Tibial artery (tissue), 4 donors: ENCODE data around the gene ZDHHC24.

Source experiments
- DNase-seq, 2 donors: peaks; one replicate each; pipeline ENCODE4 v3.0.0-alpha.2; 2019
- H3K27ac ChIP-seq, 2 donors: fragments of 200-600 bp; sonication (generic) in 1 of 2; 1 replicate in 1 of 2; 2 replicates in 1 of 2; pipeline ENCODE4 v1.5.1; 2018 to 2019; ENCODE audit warnings: mild to moderate bottlenecking in 1 of 2
- H3K27me3 ChIP-seq, 2 donors: fragments of 200-600 bp; sonication (generic) in 1 of 2; one replicate each; pipeline versions ENCODE4 v1.5.1 to v1.6.0; 2016 to 2019
- H3K36me3 ChIP-seq, 3 donors: fragments of 200-600 bp; sonication (generic) in 2 of 3; one replicate each; pipeline ENCODE4 v1.5.1; 2016 to 2019; ENCODE audit warnings: mild to moderate bottlenecking in 2 of 3
- H3K4me1 ChIP-seq, 4 donors: fragments of 200-600 bp; sonication (generic) in 2 of 4; 1 replicate in 3 of 4; 2 replicates in 1 of 4; pipeline ENCODE4 v1.5.1; 2016 to 2019
- H3K4me3 ChIP-seq, 2 donors: fragments of 200-600 bp; sonication (generic) in 1 of 2; 1 replicate in 1 of 2; 2 replicates in 1 of 2; pipeline ENCODE4 v1.5.1; 2018 to 2019; ENCODE audit warnings: mild to moderate bottlenecking in 2 of 2
- H3K9me3 ChIP-seq, 3 donors: fragments of 200-600 bp; sonication (generic) in 1 of 3; one replicate each; pipeline ENCODE4 v1.5.1; 2016 to 2019
- CTCF ChIP-seq, 2 experiments: fragments of 200-600 bp in 1 of 2; fragments of 450-650 bp in 1 of 2; IDR thresholded peaks; one replicate each; pipeline ENCODE4 v1.5.1; 2017 to 2019; ENCODE audit warnings: antibody characterized with exemption in 2 of 2, mild to moderate bottlenecking in 1 of 2, moderate library complexity in 1 of 2
- intact Hi-C: fragments of 100-400 bp; cut with DNase I; formaldehyde crosslinking; loops from one replicate; pipeline ENCODE4 v1.15.0; 2023; ENCODE audit warnings: low total_unique reads

The ZDHHC24 gene

GRCh38 chr11:66476841-66477251 lies 69.0 kb downstream of the ZDHHC24 start:
- Histone ChIP-seq H3K27ac (no peak overlapping the region), H3K36me3 (peaks cover 41 to 54% (median 41%) of the 10 kb centered on the region in 3 donors), H3K9me3 (no peaks in the 10 kb centered on the region), H3K4me3 (no peak overlapping the region), H3K4me1 (peaks cover 0 to 22% (median 15%) of the 10 kb centered on the region in 4 donors), H3K27me3 (no peaks in the 10 kb centered on the region)
- TF ChIP-seq CTCF (IDR thresholded peaks at IDR 0.05) = no peak
- intact Hi-C loops = no loop called here
- DNase-seq = no peak

- H3K27ac ChIP-seq = no peak overlapping the region
- intact Hi-C loops = no loop called here
- peaks cover 42 to 60% (median 43%) of the 10 kb centered on the region in 3 donors for H3K36me3 ChIP-seq
- H3K9me3 ChIP-seq = no peaks in the 10 kb centered on the region
- no peak for DNase-seq
- no peaks in the 10 kb centered on the region for H3K27me3 ChIP-seq
- H3K4me3 ChIP-seq = no peak overlapping the region
- TF ChIP-seq CTCF (IDR thresholded peaks at IDR 0.05) = no peak
- H3K4me1 ChIP-seq = peaks cover 0 to 22% (median 15%) of the 10 kb centered on the region in 4 donors
These were observed 69.5 kb downstream of the ZDHHC24 start for GRCh38 chr11:66476173-66476840.

GRCh38 chr11:66475349-66476172 lies 70.3 kb downstream of the ZDHHC24 start:
- H3K4me1 ChIP-seq = peaks cover 0 to 15% (median 9%) of the 10 kb centered on the region in 4 donors
- no peak for TF ChIP-seq CTCF (IDR thresholded peaks at IDR 0.05)
- no peaks in the 10 kb centered on the region for H3K9me3 ChIP-seq
- H3K27me3 ChIP-seq = no peaks in the 10 kb centered on the region
- no peak overlapping the region for H3K27ac ChIP-seq
- intact Hi-C loops = no loop called here
- H3K4me3 ChIP-seq = no peak overlapping the region
- peaks cover 43 to 67% (median 49%) of the 10 kb centered on the region in 3 donors for H3K36me3 ChIP-seq
- DNase-seq = no peak

GRCh38 chr11:66473608-66474515 lies 72.0 kb downstream of the ZDHHC24 start:
- Histone ChIP-seq H3K4me1 (peaks cover 0 to 4% (median under 1%) of the 10 kb centered on the region in 4 donors), H3K4me3 (no peak overlapping the region), H3K36me3 (peaks cover 43 to 72% (median 51%) of the 10 kb centered on the region in 3 donors), H3K27ac (no peak overlapping the region), H3K9me3 (no peaks in the 10 kb centered on the region), H3K27me3 (no peaks in the 10 kb centered on the region)
- TF ChIP-seq CTCF (IDR thresholded peaks at IDR 0.05) = no peak
- no peak for DNase-seq
- intact Hi-C loops = no loop called here

GRCh38 chr11:66473167-66473566 lies 72.7 kb downstream of the ZDHHC24 start:
- no peak for TF ChIP-seq CTCF (IDR thresholded peaks at IDR 0.05)
- Histone ChIP-seq H3K4me1 (peaks cover 0 to 2% (median under 1%) of the 10 kb centered on the region in 4 donors), H3K27ac (no peak overlapping the region), H3K9me3 (no peaks in the 10 kb centered on the region), H3K36me3 (peaks cover 43 to 72% (median 51%) of the 10 kb centered on the region in 3 donors), H3K27me3 (no peaks in the 10 kb centered on the region), H3K4me3 (no peak overlapping the region)
- no peak for DNase-seq
- intact Hi-C loops = no loop called here
